GM12801 (cell line): ENCODE results near the gene ACTR1B.

Experiments
- TF ChIP-seq, protein P1 (sequence below): IDR thresholded peaks from one replicate; pipeline ENCODE4 v1.5.1; 2011; ENCODE audit warnings: control low read depth; ENCODE audit not compliant: insufficient read length; ENCODE audit errors: extremely low read depth

Gene ACTR1B

DNA sequence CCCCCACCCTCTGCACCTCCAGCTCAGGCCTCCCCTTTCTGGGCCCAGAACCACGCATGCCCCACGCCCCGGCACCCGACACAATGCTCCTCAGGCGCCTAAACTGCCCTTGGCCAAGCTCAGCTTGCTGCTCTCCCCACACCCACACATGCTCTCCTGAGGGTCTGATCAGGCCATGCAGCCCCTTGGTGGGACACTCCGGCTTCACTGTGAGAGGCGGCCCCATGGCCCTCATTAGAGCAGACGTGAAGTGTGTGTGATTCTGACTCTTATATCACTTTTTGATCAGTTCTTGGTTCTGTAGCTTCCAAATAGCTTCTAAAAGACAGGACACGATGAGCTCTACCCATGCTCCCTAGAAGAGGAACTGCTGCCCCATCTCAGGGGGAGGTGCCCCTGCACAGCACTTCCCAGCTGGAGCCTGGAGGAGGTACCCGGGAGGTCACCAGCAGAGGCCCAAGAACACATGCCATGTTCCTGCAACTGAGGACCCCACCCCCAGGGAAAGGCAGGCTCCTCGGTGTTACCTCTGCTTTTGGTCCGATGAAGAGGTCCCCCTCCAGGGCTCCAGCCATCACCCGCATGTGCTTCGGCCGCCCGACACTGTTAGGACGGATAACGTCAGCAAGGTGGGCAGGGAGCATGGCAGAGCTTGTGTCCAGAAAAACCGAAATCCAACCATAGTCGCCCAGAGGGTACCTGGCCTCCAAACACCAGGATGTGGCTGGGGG lies 3.6 kb downstream of the ACTR1B start:
- TF ChIP-seq, protein P1, sequence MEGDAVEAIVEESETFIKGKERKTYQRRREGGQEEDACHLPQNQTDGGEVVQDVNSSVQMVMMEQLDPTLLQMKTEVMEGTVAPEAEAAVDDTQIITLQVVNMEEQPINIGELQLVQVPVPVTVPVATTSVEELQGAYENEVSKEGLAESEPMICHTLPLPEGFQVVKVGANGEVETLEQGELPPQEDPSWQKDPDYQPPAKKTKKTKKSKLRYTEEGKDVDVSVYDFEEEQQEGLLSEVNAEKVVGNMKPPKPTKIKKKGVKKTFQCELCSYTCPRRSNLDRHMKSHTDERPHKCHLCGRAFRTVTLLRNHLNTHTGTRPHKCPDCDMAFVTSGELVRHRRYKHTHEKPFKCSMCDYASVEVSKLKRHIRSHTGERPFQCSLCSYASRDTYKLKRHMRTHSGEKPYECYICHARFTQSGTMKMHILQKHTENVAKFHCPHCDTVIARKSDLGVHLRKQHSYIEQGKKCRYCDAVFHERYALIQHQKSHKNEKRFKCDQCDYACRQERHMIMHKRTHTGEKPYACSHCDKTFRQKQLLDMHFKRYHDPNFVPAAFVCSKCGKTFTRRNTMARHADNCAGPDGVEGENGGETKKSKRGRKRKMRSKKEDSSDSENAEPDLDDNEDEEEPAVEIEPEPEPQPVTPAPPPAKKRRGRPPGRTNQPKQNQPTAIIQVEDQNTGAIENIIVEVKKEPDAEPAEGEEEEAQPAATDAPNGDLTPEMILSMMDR = no peak

- TF ChIP-seq, protein P1 = no peak
These were observed 4.4 kb downstream of the ACTR1B start for GRCh38 chr2:97659256-97660043.

GRCh38 chr2:97658691-97659157 lies 5.1 kb downstream of the ACTR1B start:
- TF ChIP-seq, protein P1 = no peak

DNA sequence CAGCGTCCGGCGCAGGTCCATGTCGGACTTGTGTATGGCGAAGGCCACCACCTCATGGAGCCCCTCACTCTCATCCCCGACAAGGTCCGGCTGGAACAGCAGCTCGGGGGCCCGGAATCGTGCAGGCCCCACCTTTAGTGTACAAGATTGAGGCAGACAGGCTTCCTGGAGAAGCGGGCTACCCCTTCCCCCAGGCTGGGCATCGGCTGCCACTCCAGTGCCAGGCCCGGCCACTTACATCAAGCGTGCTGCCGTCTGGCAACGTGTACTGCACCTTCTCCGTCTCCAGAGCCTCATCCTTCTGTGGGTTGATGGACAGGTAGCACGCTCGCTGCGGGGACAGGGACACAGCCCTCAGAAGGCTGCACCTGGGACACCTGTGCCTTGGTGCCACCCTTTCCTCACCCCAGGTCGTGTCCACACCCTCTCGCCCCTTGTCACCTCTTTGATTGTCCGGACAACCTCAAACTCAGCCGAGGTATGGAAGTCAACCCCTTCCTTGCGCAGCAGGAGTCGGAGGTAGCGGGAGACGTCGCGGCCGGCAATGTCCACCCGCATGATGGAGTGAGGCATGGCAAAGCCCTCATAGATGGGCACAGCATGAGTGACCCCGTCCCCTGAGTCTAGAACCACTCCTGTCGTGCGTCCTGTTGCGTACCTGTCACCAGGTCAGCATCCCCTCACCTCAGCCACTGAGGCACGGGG lies 5.7 kb downstream of the ACTR1B start:
- TF ChIP-seq, protein P1 = no peak

- TF ChIP-seq, protein P1 = no peak
These were observed 6.8 kb downstream of the ACTR1B start for GRCh38 chr2:97656905-97657587.

GRCh38 chr2:97656129-97656755 lies 7.6 kb downstream of the ACTR1B start:
- TF ChIP-seq, protein P1 = no peak
